Left ventricle myocardium inferior (tissue), 1 donor: ENCODE results near the gene LRRC15. TPM values are rescaled to one million over a fixed set of nuclear protein-coding genes. Genes with fewer than 3 reads are reported as not detected.

Source experiments
- DNase-seq: peaks from one replicate; pipeline ENCODE4 v3.0.0-alpha.2; 2020
- H3K27ac ChIP-seq: fragments of 200-600 bp; replicated peaks from 2 replicates; pipeline ENCODE4 v1.8.0; 2021
- H3K27me3 ChIP-seq: fragments of 200-600 bp; 2 replicates; pipeline ENCODE4 v1.8.0; 2021; ENCODE audit warnings: low read depth
- H3K36me3 ChIP-seq: fragments of 200-600 bp; 2 replicates; pipeline ENCODE4 v1.8.0; 2021
- H3K4me1 ChIP-seq: fragments of 200-600 bp; 2 replicates; pipeline ENCODE4 v1.8.0; 2021
- H3K4me3 ChIP-seq: fragments of 200-600 bp; 2 replicates; pipeline ENCODE4 v1.8.0; 2021; ENCODE audit warnings: mild to moderate bottlenecking, moderate library complexity
- H3K9me3 ChIP-seq: fragments of 200-600 bp; replicated peaks from 2 replicates; pipeline ENCODE4 v1.8.0; 2021
- intact Hi-C: fragments of 100-400 bp; cut with micrococcal nuclease; formaldehyde crosslinking; loops from one replicate; pipeline ENCODE4 v1.11.0; 2022
- total RNA-seq: library from RNA; stranded (reverse); fragmentation: NEBNext Ultra II Directional; extraction: Animal tissue kit (Norgen Biotek cat#: 25700); gene quantifications from one replicate; pipeline ENCODE4 v1.2.1, GENCODE V29; 2021
- TF ChIP-seq, protein P1 (sequence below): fragments of 200-600 bp; IDR thresholded peaks from 2 replicates; pipeline ENCODE4 v1.8.0; 2021; ENCODE audit warnings: antibody characterized with exemption, mild to moderate bottlenecking, borderline replicate concordance
- donor health status: DM: no; HTN: yes; CAD: no; lungs with severe emphysema.

The LRRC15 gene
- total RNA-seq, 1 donor from 2014 or later, result 0.14 TPM

DNA sequence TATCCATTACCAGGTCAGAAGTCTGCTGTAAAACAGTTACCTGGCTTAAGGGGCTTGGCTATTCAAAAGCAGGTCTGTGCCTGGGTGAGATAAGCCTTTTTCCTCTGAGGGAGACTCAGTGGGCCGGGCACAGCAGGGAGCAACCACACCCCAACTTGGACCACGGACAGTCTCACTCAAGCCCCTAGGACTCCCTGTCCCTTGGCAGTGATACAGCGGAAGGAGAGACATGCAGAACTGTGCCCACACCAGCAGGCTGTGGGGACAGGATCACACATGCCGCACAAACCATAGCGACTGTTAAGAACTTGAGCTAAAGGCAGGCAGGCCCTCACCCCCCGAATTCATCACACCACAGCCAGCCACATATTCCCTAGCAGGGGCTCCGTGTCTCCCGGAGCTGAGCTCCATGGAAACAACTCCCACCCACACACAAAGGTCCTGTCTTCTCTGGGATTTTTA is 32.4 kb upstream of the LRRC15 start:
- intact Hi-C loops, result loop anchor here (10.0 kb wide), 1 partner anchor 67 kb away; no protein-coding TSS in a partner anchor
- H3K27ac ChIP-seq, result no peak overlapping the region
- TF ChIP-seq, protein P1, sequence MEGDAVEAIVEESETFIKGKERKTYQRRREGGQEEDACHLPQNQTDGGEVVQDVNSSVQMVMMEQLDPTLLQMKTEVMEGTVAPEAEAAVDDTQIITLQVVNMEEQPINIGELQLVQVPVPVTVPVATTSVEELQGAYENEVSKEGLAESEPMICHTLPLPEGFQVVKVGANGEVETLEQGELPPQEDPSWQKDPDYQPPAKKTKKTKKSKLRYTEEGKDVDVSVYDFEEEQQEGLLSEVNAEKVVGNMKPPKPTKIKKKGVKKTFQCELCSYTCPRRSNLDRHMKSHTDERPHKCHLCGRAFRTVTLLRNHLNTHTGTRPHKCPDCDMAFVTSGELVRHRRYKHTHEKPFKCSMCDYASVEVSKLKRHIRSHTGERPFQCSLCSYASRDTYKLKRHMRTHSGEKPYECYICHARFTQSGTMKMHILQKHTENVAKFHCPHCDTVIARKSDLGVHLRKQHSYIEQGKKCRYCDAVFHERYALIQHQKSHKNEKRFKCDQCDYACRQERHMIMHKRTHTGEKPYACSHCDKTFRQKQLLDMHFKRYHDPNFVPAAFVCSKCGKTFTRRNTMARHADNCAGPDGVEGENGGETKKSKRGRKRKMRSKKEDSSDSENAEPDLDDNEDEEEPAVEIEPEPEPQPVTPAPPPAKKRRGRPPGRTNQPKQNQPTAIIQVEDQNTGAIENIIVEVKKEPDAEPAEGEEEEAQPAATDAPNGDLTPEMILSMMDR, result no peak
- no peak for DNase-seq
- no peaks in the 10 kb centered on the region for H3K9me3 ChIP-seq
- peaks cover 34% of the 10 kb centered on the region for H3K27me3 ChIP-seq
- H3K36me3 ChIP-seq, result peaks cover 10% of the 10 kb centered on the region
- peaks cover 18% of the 10 kb centered on the region for H3K4me1 ChIP-seq
- H3K4me3 ChIP-seq, result no peak overlapping the region

DNA sequence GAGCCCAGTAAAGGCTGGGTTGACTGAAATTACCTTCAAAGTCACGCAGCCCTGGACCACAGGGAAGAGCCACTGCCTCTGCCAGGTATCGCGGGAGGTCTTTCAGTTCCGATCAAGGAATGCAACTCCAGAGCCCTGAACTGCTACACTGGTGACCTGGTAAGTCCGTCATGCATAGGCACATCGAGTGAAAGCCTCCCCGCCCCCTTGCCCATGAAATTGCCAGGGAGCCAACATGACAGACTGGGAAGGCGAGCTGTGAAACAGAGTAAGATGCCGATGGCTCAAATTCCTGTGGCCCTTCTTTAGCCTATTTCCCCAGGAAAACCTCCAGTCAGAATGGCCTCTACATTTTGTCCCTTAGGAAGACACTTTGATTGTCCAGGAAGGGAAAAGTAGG is 31.8 kb upstream of the LRRC15 start:
- Histone ChIP-seq H3K9me3 (no peaks in the 10 kb centered on the region), H3K36me3 (peaks cover 7% of the 10 kb centered on the region), H3K27ac (no peak overlapping the region), H3K4me1 (peaks cover 21% of the 10 kb centered on the region), H3K4me3 (no peak overlapping the region), H3K27me3 (peaks cover 40% of the 10 kb centered on the region)
- intact Hi-C loops, result loop anchor here (10.0 kb wide), 1 partner anchor 67 kb away; no protein-coding TSS in a partner anchor
- TF ChIP-seq, protein P1, result no peak
- no peak for DNase-seq

DNA sequence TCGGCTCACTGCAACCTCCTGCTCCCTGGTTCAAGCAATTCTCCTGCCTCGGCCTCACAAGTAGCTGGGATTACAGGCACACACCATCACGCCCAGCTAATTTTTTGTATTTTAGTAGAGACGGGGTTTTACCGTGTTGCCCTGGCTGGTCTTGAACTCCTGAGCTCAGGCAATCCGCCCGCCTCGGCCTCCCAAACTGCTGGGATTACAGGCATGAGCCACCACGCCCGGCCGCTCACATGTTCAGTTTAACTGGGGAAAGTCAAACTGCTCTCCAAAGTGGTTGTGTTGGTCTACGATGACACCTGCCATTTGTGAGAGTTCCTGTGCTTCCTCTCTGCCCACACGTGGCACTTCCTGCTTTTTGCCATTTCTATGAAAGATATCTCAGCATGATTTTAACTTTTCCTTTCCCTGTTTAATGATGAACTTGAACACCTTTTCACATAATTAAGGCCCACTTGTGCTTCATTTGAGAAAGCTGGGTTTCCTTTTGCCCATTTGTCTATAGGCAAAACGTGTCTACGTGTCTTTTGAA is 30.4 kb upstream of the LRRC15 start:
- H3K27ac ChIP-seq, result no peak overlapping the region
- no peaks in the 10 kb centered on the region for H3K36me3 ChIP-seq
- H3K4me3 ChIP-seq, result no peak overlapping the region
- DNase-seq, result no peak
- intact Hi-C loops, result loop anchor here (10.0 kb wide), 1 partner anchor 65 kb away; no protein-coding TSS in a partner anchor
- peaks cover 21% of the 10 kb centered on the region for H3K4me1 ChIP-seq
- TF ChIP-seq, protein P1, result no peak
- H3K9me3 ChIP-seq, result no peaks in the 10 kb centered on the region
- peaks cover 53% of the 10 kb centered on the region for H3K27me3 ChIP-seq

DNA sequence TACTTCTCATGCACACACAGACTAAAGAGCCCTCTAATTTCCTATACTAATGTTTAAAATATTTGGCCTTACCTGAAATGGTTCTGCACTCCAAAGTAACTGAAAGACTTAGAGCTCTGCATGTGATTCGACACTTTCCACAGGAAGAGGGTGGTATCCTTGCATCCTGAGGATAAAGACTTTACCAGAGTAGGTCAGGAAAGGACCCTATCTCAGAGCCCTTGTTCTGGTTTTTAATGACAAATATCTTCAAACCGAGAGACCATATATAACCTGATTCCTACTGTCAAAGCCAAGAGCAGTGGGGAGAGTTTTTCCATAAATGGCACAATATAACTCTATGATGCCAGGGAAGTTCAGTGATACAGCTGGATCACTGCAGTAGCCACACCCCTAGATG is 29.6 kb upstream of the LRRC15 start, which contains the start of gene GP5:
Gene GP5 (minus strand): TSS at position 101 of the 400 bp plus-strand sequence. CDS start 984 bp downstream, outside the sequence.
- peaks cover 61% of the 10 kb centered on the region for H3K27me3 ChIP-seq
- no peak within 1 kb of the TSS for H3K27ac ChIP-seq
- H3K4me3 ChIP-seq, result peak within 1 kb of the TSS; percentile 54
- peaks cover 21% of the 10 kb centered on the region for H3K4me1 ChIP-seq
- H3K36me3 ChIP-seq, result no peaks in the 10 kb centered on the region
- TF ChIP-seq, protein P1, result no peak
- no peaks in the 10 kb centered on the region for H3K9me3 ChIP-seq
- intact Hi-C loops, result no loop called here
- DNase-seq, result no peak

DNA sequence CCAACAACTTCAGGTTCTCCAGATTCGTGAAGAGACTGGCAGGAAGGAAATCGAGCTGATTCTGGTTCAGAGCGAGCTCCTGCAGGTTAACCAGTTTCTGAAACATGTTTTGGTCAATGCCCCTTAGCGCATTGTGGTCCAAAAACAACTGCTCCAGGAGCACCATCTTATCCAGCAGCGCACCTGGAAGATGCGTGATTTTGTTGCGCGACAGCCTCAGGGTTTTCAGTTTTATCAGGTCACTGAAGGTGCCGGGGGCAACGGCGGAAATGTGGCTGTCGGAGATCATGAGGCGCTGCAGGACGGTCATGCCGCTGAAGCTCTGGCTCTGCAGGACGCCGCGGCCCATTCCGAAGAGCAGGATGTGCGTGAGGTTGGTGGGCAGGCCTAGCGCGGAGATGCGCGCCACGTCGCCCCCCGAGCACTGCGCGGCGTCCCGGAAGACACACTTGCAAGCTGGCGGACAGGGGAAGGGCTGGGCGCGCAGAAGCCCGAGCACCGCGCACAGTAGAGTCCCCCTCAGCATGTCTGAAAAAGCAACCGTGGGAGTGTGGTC is 28.3 kb upstream of the LRRC15 start:
- intact Hi-C loops, result no loop called here
- TF ChIP-seq, protein P1, result no peak
- Histone ChIP-seq H3K4me1 (peaks cover 21% of the 10 kb centered on the region), H3K27ac (no peak overlapping the region), H3K36me3 (no peaks in the 10 kb centered on the region), H3K27me3 (peaks cover 73% of the 10 kb centered on the region), H3K9me3 (no peaks in the 10 kb centered on the region), H3K4me3 (peak overlapping the region; percentile 54)
- DNase-seq, result no peak
